Glutamatergic neuron (in vitro differentiated cells): Measurements from ENCODE around the gene AMN1. TPM values are rescaled to one million over a fixed set of nuclear protein-coding genes. Genes with fewer than 3 reads are reported as not detected.
"Not testable (repeated sequence)": the region's sequence is repeated elsewhere in the genome, so short reads cannot be mapped to it uniquely, and the experiment has no call there.

Experiments
- DNase-seq: peaks from one replicate; pipeline ENCODE4 v3.0.0; 2022
- H3K27ac Mint-ChIP-seq: one replicate; pipeline ENCODE4 v1.8.0; 2020; ENCODE audit warnings: mild to moderate bottlenecking, mixed read lengths, inconsistent platforms; ENCODE audit not compliant: unreplicated experiment
- H3K27me3 Mint-ChIP-seq: one replicate; pipeline ENCODE4 v1.8.0; 2020; ENCODE audit warnings: mild to moderate bottlenecking, moderate library complexity, mixed read lengths, inconsistent platforms; ENCODE audit not compliant: unreplicated experiment
- H3K36me3 Mint-ChIP-seq: one replicate; pipeline ENCODE4 v1.8.0; 2020; ENCODE audit warnings: mild to moderate bottlenecking, mixed read lengths, inconsistent platforms; ENCODE audit not compliant: unreplicated experiment
- H3K4me1 Mint-ChIP-seq: one replicate; pipeline ENCODE4 v1.8.0; 2020; ENCODE audit warnings: mild to moderate bottlenecking, low read depth, mixed read lengths, inconsistent platforms; ENCODE audit not compliant: unreplicated experiment
- H3K4me3 Mint-ChIP-seq: one replicate; pipeline ENCODE4 v1.8.0; 2020; ENCODE audit warnings: mild to moderate bottlenecking, mixed read lengths, inconsistent platforms; ENCODE audit not compliant: unreplicated experiment
- H3K9me3 Mint-ChIP-seq: one replicate; pipeline ENCODE4 v1.8.0; 2020; ENCODE audit warnings: mild to moderate bottlenecking, moderate library complexity, mixed read lengths, inconsistent platforms; ENCODE audit not compliant: unreplicated experiment
- total RNA-seq: library from RNA; stranded (reverse); fragmentation: NEBNext Ultra II Directional; extraction: Animal tissue kit (Norgen Biotek cat#: 25700); gene quantifications from one replicate; pipeline ENCODE4 v1.2.1, GENCODE V29; 2021; ENCODE audit not compliant: unreplicated experiment
- TF ChIP-seq, protein P1 (sequence below): fragments of 200-600 bp; sonication (generic); IDR thresholded peaks from one replicate; pipeline ENCODE4 v1.5.0; 2021; ENCODE audit not compliant: partially characterized antibody, unreplicated experiment

AMN1 gene
- total RNA-seq, 1 donor from 2014 or later: 12.6 TPM

DNA sequence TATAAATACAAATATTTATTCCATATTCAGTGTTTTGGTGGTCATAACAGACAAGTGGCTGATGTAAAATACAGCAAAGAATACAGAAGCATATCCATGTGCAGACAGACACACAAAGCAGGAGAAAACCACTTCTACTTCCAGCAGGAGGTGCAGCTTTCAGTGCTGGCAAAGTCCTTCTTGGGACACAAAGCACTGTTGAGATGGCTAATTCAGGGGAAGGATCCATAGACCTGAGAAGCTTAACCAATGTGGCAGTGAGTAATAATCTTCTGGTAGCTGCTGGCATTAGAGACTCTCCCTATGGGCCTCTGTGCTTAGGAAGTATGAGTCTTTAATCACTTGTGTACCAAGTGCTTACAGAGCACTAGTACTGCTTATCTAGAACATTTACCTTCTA lies 26.8 kb downstream of the AMN1 start:
- H3K27ac Mint-ChIP-seq: no peak overlapping the region
- TF ChIP-seq, protein P1, sequence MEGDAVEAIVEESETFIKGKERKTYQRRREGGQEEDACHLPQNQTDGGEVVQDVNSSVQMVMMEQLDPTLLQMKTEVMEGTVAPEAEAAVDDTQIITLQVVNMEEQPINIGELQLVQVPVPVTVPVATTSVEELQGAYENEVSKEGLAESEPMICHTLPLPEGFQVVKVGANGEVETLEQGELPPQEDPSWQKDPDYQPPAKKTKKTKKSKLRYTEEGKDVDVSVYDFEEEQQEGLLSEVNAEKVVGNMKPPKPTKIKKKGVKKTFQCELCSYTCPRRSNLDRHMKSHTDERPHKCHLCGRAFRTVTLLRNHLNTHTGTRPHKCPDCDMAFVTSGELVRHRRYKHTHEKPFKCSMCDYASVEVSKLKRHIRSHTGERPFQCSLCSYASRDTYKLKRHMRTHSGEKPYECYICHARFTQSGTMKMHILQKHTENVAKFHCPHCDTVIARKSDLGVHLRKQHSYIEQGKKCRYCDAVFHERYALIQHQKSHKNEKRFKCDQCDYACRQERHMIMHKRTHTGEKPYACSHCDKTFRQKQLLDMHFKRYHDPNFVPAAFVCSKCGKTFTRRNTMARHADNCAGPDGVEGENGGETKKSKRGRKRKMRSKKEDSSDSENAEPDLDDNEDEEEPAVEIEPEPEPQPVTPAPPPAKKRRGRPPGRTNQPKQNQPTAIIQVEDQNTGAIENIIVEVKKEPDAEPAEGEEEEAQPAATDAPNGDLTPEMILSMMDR: no peak
- H3K9me3 Mint-ChIP-seq: no peaks in the 10 kb centered on the region
- peaks cover 2% of the 10 kb centered on the region for H3K27me3 Mint-ChIP-seq
- no peaks in the 10 kb centered on the region for H3K36me3 Mint-ChIP-seq
- H3K4me1 Mint-ChIP-seq: no peaks in the 10 kb centered on the region
- no peak for DNase-seq
- no peak overlapping the region for H3K4me3 Mint-ChIP-seq

DNA sequence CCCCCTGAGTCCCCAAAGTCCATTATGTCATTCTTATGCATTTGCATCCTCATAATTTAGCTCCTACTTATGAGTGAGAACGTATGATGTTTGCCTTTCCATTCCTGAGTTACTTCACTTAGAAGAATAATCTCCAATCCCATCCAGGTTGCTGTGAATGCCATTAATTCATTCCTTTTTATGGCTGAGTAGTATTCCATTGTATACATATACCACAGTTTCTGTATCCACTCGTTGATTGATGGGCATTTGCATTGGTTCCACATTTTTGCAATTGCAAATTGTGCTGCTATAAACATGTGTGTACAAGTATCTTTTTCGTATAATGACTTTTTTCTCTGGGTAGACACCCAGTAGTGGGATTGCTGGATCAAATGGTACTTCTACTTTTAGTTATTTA lies 38.9 kb downstream of the AMN1 start:
- H3K4me1 Mint-ChIP-seq, H3K27me3 Mint-ChIP-seq, H3K27ac Mint-ChIP-seq, H3K9me3 Mint-ChIP-seq, DNase-seq, H3K4me3 Mint-ChIP-seq: not testable (repeated sequence)
- H3K36me3 Mint-ChIP-seq: peaks cover 20% of the 10 kb centered on the region

DNA sequence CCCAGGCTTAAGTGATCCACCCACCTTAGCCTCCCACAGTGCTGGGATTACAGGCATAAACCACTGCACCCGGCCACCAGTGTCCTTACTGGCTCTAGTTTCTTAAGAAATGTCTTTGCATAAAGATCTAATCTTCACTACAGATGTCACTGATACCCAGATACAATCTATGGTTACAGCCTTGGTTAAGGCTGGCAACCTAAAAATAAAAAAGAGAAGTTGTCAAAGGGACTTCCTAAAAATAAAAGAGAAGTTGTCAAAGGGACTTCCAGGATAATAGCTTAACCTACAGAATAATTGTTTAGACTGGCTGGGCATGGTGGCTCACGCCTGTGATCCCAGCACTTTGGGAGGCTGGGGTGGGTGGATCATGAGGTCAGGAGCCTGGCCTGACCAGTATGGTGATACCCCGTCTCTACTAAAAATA lies 41.7 kb downstream of the AMN1 start:
- TF ChIP-seq, protein P1: no peak
- no peaks in the 10 kb centered on the region for H3K4me1 Mint-ChIP-seq
- peaks cover 2% of the 10 kb centered on the region for H3K27me3 Mint-ChIP-seq
- DNase-seq: no peak
- H3K4me3 Mint-ChIP-seq: no peak overlapping the region
- peaks cover 39% of the 10 kb centered on the region for H3K36me3 Mint-ChIP-seq
- H3K9me3 Mint-ChIP-seq: peaks cover 7% of the 10 kb centered on the region
- no peak overlapping the region for H3K27ac Mint-ChIP-seq

DNA sequence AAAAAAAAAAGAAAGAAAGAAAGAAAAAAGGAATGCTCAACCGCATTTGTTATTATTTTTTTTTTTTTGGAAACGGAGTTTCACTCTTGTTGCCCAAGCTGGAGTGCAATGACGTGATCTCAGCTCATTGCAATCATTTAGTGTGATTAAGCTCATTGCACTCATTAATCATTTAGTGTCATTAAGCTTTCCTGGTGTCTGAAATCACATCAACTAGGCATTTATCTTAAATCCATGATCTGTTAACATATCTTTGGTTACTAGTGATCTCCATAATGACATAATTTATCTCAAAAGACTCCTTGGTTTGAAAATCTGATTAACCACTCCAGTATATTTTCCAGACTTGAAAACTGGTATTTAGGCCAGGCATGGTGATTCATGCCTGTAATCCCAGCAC lies 43.0 kb downstream of the AMN1 start:
- TF ChIP-seq, protein P1: no peak
- Mint-ChIP-seq H3K36me3 (peaks cover 41% of the 10 kb centered on the region), H3K27ac (no peak overlapping the region), H3K27me3 (peaks cover 3% of the 10 kb centered on the region), H3K4me3 (no peak overlapping the region), H3K9me3 (peaks cover 7% of the 10 kb centered on the region), H3K4me1 (no peaks in the 10 kb centered on the region)
- DNase-seq: no peak

DNA sequence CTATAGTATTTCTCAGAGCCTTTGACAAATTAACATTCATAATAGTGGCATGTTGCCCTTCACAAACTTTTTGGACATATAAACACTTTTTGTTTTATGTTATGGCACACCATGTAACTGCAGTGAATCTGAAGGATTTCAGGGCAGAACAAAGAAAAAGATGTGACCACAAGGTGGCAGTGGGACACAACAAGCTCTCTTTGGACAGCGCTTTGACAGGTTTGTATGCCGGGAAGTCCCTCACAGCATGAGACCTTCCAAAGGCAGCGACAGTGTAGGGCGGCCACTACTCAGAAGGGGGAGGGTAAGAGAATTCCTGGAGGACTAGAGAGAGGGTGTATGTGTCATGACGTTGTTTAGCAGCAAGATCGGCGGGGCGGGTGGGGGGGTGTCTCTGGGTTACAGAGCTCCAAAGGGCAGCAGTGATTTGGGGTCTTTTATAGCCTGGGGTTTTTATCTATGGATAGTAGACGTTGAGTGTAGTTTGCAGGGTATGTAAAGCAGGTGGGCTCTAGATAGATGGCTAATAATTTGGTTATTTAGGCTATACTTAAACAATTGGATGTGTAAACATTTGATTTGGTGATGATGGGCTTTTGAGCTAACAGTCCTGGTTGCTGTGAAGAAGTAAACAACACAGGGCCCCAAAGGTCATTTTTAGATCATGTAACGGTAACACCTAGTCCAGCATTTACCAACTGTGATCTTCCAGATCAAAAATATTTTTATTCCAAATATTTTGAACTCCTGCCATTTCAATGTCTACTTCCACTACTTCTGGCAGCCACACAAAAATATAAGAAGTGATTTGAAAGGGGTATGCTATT lies 46.5 kb downstream of the AMN1 start:
- Mint-ChIP-seq H3K9me3 (peaks cover 5% of the 10 kb centered on the region), H3K27ac (no peak overlapping the region), H3K4me1 (no peaks in the 10 kb centered on the region), H3K27me3 (peaks cover 3% of the 10 kb centered on the region), H3K4me3 (no peak overlapping the region), H3K36me3 (peaks cover 34% of the 10 kb centered on the region)
- TF ChIP-seq, protein P1: peak; percentile 68
- peak; percentile 52 for DNase-seq
